HG02973 (cell line): ENCODE data around the gene AVPR2.

Experiments used
- ATAC-seq: cut with Tn5 transposase; IDR thresholded peaks from one replicate; pipeline ENCODE4 v1.9.1; 2021; ENCODE audit warnings: moderate library complexity; ENCODE audit not compliant: unreplicated experiment

Gene AVPR2

DNA sequence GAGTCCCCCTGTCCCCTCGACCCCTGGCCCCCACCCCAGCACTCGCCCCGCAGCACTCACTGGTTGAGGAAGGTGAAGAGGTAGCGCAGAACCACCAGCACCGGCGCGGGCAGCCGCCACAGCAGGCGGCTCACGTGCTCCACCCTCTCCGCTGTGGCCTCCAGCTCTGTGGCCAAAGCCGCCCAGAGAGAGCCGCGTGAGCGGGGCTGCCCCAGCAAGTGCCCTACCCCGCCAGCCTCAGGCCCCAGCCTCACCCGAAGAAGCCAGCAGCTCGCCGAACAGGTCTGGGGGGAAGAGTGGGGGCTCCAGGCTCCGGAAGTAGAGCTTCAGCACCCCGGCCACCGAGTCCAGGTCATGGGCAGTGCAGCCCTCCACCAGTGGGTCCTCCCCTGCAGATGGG, 6.0 kb downstream of the AVPR2 start:
- ATAC-seq, result no peak

DNA sequence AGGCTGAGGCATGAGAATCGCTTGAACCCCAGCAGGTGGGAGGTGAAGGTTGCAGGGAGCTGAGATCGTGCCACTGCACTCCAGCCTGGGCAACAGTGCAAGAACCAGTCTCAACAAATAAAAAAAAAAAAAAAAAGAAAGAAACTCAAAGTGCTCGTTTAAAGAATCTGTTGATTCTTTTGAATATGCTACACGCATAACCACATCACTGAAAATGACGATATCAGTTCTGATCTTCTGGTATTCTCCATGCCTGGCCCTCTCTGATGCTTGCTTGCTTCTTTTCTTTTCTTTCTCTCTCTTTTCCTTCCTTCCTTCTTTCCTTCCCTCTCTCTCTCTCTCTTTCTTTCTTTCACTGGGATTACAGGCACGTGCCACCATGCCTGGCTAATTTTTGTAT, 7.3 kb downstream of the AVPR2 start:
- ATAC-seq, result no peak

DNA sequence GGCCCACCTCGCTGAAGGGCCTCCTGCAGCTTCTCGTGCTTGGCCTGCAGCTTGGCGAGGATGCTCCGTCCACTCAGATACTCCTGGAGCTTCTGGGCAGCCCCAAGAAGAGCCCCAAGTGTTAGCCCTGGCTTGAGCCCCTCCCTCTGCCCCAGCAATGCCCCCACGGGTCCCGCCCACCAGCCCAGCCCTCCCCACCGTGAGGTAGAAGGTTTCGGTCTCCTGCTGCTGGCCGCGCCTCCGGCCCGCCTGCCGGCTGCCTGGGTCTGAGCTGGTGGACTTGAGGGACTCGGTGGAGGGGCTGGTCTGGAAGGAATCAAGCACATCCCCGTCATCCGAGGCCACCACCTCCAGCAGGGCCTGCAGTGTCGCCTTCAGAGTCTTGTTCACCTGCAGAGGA, 8.7 kb downstream of the AVPR2 start:
- no peak for ATAC-seq

DNA sequence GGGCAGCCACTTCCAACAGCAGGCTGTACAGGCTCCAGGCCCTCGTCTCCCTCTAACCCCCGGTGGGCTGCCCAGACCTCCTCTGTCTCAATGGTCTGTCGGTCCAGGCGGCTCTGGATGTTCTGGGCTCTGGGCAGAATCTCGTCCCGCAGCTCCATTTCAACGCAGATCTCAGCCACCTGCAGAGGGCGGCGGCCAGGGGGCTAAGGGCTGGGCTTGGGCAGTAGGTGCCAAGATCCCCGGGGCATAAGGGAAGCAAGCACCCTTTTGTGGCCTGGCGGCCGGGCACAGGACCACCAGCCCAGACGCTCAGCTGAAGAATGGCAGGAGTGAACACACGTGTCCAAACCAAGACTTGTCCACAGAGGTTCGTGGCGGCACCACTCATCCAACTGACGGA, 9.2 kb downstream of the AVPR2 start:
- no peak for ATAC-seq

DNA sequence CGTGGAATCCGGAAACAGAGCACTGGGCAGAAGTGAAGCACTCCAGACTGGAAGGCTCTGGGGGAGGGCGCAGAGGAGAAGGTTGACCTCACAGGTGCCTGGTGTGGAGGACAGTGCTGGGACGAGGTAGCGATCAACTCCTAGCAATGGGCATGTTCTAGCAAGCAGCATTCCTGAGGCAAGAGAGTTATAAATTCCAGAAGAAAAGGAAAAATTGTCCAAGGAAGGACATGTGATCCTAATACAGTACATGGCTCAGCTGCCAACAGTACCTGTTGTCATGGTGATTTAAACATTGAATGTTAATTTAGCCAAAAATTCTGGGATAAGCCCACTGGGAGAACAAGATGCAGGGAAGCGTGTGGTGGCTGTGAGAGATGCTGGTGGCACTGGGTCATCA, 13.4 kb downstream of the AVPR2 start:
- ATAC-seq, result no peak

DNA sequence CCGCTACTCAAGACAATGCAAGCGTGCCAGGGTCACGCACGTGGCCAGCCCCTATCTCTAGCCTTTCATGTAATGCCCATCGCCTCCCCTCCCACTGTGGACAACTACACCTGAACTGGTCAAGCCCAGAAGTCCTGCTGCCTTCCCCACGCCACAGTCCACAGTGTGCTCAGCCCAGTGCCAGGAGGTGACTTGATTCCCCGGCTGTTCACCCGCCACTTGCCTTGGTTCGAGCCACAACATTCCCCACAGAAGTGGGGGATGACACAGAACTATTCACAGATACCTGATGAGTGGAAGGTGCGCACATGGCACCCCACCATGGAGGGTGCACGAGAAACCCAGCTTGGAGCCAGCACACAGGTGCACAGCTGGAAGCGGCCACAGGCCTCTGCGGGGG, 14.8 kb downstream of the AVPR2 start:
- no peak for ATAC-seq

DNA sequence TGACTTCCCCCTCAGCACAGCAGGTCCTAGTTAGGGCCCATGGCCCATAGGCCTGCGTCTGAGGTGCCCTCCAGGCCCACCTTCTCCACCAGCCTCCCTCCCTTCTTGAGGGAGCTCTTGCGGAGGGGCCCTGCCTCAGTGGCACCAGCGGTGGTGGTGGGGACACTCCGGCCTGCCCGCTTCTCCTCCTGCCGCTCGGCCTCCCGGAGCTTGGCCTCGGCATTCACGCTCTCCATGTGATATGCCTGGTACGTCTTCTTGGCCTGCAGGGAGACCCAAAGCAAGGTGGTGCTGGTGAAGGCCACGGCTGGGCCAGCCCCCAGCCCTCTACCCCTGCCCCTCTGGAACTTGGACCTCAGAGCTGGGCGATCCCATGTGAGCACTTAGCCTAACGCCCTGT, 16.1 kb downstream of the AVPR2 start:
- no peak for ATAC-seq

DNA sequence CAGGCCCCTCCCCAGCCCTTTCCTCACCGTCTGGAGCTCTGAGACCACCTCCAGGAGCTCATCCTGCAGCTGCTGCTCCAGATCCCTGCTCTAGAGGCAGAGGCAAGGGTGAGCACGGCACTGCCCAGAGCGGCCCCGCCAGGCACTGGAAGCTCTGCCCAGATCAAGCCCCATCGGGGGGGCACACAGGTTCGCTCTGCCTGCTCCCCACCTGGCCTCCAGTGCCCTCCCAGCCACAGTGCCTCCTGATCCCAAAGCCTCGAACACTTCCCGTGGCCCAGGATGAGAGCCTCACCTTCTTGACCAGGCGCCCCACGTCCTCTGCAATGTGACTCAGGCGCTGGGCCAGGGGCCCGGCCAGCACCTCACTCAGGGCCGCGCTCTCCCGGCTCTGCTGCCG, 16.6 kb downstream of the AVPR2 start:
- ATAC-seq, result no peak

DNA sequence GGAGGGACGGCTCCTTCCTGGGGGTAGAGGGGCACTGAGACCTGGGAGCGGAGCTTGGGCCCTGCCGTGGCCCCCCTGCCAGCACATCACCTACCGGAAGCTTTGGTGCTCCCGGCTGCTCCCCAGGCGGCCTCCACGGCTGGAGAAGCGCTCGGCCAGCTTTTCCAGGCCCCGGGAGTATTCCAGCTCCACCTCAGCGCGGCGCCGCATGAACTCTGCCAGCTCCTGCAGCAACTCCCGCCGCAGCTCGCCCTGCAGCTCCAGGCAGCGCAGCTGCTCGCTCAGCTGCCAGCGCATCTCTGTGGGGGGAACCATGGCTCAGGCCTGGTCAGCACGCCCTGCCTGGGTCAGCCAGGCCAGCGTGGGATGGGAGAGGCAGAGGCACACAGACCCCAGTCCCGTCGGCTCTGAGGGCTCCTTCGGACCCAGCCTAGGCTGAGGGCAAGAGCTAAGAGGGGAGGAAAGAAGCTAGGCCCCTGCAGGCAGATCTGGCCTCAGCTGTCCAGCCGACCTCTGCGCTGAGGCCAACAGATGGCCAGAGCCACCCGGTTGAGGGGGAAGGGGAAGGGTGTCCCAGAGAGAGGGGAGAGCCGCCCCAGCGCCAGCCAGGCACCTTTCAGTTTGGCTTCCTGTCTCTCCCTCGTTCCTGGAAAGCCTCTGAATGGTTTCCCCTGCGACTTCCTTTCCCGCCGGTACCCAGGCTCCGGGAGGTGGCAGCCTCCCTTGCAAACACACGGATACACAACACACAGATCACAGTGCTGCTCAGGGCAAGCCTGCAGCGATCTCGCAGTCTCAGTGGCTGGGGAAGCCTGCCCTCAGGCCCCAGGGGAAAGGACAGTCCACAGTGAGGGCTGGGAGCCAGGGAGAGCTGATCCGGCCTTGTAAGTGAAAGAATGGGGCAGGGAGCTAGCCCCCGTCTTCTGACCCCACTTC, 17.3 kb downstream of the AVPR2 start:
- ATAC-seq, result no peak

DNA sequence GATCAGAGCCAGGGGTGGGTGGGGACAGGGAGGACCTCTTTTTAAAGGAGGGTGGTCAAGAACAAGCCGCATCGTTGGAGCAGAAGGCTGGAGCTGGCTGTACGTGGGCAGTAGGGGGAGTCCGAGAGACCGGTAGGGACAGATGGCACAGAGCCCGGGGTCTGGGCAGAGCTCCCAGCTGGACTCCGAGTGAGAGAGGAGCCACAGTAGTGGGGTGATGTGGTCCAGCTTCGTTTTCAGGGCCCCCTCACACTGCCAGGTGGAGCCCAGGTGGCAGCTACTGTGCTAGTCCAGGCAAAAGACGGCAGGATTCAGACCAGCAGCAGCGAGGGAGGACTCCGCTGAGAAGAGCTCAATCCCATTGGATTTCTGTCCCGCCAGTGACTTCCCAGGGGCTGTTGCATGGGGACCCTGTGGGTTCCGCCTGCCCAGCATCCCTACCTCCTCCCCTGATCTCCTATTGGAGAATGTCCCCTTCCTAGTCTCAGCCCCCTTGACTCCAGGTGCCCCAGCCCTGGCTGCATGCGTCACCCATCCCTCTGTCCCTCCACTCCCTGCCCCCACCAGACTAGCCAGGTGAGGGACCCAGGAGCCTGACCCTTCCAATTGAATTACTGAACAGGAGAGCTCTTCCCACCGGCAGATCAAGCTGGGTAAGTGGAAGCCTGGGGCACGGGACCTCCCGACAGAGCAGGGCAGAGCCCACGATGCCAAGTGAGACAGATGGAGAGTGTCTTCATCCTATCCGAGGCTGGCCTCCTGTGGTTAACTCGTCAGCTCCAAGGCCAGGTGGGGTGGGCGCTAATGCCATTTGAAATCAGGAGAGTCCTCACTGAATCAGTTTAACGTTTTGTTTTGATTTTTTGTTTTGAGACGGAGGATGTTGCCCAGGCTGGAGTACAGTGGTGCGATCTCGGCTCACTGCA, 18.7 kb downstream of the AVPR2 start:
- no peak for ATAC-seq

DNA sequence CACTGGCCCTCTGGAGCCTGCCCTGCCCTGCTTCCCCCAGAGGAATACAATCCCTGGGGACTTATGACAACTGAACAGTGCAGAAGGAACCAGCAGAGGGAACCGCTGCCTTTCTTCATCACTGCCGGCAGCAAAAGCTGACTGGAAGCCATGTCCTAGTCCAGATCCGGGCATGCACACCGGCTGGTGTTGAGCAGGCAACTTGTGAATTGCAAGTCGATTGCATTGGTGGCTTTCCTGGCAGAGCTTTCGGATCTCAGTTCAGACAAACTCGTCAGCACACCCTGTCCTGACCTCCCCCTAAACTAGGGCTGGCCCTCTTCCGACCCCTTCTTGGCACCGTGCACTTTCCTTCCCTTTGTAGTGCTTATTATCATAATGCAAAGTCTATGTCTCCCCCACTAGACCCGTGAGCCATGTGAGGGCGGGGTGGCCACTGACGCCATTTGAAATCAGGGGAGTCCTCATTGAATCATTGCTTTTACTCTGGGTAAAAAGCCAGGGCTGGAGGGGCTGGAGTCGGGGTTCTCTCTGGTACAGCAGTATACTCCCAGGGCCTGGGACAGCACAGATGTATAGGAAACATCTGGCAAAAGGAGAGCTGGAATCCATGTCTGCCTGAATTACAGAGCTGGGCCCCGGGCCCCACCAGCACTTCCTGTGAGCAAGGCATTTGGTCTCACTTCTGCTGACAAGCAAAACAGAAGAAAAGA, 19.8 kb downstream of the AVPR2 start:
- ATAC-seq, result no peak

DNA sequence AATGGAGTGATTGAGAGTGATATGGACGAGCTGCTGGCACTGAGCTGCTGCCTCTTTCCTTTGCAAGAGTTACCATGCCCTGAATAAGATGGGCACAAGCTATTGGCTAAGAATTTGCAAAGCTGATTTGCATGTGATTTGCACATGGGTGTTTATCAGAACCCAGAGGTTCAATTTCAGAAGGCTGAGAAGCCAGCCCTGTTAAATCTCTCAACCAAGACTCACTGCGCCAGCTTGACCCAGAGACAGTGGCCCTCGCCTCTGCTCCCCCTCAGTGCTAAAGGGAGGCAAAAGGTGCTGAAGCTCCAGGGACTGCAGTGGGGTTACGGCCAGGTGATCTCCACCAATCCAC, 20.9 kb downstream of the AVPR2 start:
- ATAC-seq, result no peak

DNA sequence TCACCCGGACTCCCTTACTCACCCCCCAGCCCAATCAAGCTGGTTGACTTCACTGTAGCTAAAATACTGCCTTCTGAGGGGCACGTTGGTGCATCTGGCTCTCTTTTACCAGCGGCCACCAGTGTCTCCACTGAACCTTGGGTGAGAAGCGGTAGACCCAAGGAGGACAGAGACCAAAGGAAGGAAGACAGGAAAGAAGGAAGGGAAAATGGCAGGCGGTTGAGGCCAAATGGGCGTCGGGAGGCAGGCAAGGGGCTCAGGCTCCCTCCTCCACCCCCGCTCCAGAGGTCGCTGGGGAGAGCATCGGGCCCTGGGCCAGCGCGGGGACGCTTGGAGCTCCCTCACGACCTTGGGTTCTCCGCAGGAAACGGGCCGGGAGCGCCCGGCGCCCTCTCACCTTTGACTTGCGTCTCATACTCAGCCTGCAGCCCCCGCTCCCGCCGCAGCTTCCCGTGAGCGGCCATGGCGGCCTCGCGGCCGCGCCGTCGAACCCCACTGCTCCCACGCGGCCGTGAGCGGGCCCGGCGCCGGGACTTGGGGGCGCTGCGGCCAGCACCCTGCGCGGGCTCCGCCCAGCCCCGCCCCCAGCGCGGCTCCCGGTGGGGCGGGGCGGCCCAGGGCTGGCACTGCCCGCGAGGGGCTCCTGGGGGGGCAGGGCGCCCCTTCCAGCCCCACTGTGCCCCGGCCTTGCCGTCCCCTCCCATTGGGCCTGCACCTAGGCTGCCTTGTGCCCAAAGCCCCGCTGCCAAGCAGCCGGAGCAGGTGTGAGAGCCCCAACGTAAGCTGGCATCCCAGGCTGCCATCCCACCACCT, 21.5 kb downstream of the AVPR2 start, which contains the start of gene ARHGAP4:
TSS of gene ARHGAP4 (minus strand) at position 526 of the 813 bp plus-strand sequence. CDS start at position 464, 62 bp downstream.
- no peak for ATAC-seq

DNA sequence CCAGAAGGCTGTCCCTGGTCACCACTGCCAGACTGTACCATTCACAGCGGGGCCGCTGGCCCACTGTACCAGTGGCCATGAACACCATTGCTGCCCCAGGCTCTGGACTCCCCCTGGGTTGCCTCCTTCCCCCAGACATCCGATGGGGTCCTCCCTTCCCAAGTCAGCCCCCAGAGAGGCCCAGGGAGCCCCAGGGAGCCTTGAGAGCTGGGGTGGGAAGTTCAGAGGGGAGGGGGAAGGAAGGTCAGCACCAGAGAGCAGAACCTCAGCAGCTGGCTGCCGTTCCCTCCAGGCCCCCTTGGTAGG, 22.0 kb downstream of the AVPR2 start:
- ATAC-seq, result no peak

DNA sequence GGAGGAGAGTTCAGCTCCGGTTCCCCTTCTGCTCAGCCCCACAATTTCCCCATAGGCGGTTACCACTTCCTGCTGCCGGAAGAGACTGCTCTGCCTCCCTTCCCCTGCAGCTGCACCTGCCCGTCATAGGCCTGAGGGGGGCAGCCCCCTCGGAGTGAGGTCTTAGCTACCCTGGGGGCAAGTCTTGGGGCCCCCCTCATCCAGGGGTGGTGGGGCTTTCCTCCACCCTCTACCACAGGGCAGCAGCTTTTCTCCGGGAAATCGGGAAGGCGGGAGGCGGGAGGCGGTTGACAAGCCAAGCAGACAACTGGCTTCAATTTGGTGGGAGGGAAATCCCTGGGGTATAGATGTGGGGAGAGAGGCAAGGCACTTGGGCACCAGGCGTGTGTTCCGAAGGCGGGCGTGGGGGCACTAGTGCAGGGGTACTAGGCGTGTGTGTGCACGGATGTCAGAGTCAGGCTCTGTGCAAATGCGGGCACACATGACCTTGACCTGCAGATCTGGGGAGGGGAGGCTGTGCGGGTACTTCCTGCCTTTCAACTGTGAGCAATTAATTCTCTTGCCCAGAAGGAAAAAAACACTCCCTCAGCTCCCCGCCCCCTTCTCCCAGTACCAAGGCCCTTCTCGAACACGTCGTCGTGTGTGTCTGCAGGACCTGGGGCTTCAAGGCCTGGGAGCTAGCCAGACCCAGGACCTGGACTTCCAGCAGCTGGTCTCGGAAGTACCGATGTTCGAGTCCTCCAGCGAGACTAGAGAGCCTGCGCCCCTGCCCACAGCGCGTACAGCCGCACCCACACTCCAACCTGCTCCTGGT, 22.6 kb downstream of the AVPR2 start:
- peak; percentile 37 for ATAC-seq

DNA sequence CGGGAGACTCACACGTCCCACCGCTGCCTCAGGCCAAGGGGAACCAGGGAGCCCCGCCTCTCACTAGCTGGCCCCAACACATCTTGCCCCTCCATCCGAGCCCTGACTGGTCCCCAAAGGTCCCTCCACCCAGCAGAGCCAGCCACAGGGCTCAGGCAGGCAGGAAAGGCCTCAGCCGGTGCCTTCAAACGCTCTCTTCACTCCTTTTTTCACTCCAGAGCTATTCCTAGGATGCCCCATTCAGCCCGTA, 23.1 kb downstream of the AVPR2 start:
- no peak for ATAC-seq

DNA sequence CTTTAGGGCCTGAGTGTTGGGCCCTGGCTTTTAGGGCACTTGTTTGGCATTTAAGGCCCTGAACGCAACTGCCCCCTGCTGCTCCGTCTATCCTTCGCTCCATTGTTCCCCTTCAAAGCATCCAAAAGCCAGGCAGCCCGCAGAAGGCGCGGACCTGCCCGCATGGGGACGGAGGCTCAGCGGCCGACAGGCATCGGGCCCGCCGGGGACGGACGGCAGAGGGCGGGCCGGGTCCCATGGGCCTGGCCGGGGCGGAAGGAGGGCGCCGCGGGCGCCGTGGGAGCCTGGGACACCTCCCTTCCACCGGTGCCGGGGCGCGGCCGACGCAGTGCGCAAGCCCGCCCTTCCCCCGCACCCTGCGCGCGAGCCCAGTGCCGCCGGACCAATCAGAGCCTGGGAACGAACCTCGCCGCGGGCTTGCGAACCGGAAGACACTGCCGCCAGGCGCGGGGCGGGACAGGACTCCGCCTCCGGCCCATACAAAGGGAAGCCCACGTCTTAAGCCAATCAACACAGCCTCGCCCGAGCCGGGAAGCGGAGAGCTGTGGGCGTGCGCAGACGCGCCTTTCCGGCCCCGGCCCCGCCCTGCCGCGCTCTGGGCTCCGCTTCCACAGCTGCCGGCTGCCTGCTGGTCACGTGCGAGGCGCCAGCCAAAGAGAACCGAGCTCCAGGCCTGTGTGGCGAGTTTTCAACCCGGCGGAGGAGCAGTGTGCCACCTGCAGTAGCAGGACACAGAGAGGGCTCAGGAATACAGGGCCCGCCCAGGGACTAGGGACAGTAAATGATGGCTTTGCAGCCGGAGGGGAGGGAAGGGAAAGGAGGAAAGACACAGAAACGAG, 23.7 kb downstream of the AVPR2 start:
- ATAC-seq, result peak; percentile 60

DNA sequence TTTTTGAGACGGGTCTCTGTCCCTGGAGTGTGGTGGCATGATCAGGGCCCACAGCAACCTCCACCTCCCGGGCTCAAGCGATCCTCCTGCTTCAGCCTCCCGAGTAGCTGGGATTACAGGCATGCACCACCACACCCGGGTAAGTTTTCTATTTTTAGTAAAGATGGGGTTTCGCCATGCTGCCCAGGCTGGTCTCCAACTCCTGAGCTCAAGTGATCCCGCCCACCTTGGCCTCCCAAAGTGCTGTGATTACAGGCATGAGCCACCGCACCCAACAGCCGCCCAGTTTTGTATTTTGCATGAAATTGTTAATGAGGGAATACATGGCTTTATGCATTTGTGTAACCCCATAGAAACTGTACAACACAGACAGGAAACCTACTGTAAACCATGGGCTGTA, 24.4 kb downstream of the AVPR2 start:
- no peak for ATAC-seq

DNA sequence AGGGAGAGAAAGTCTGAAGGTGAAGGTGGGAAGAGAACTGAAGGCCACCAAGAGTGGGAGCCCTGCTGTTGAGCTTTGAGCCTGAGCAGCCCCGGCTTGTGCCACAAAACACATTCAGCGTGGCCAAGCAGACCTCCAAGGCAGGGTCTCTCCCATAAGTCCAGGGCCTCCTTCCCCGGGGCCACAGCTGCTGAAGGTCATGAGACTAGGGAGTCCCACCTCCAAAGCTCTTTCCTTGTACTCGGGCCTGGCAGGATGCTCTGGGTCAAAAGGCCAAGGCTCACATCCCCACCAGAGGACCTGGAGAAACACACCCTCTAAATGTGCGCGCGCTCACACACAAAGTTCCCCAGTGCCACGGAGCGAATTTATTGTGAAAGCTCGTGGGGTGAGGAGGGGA, 25.1 kb downstream of the AVPR2 start:
- ATAC-seq, result no peak
